ENCODE data around the gene LORICRIN.

DNA sequence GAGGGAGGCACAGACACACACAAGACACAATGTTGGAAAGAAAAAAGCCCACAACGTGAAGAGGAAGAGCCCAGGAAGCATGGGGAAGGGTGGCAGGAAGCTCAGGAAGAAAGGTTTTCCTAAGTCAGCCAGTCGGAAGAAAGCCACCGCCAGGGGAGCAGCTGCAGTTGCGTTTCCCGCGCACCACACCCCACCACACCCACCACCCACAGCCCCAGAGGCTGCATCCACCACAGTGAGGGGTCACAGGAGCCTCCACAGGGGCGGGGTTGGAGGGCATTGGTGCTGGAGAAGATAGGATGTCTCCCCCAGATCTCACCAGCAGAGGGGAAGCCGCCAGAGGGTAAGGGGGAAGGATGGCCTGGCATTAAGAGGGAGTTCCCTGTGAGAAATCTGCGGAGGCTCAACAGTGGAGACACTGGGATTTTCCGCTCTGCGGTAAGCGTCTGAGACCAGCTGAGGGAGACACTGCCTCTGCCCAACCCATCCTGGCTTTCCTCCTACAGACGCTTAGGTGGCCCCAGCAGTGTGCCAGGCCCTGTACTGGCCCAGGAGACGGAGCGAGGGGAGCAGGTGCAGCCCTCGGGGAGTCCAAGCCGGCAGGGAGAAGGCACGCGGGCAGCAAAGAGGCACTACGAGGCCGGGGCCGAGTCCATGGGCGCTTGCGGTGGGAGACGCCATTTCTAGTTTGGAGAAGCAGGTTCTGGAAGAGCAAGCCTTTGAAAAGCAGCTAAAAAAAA, 33.4 kb downstream of the LORICRIN start:
- TF ChIP-seq, protein P1, sequence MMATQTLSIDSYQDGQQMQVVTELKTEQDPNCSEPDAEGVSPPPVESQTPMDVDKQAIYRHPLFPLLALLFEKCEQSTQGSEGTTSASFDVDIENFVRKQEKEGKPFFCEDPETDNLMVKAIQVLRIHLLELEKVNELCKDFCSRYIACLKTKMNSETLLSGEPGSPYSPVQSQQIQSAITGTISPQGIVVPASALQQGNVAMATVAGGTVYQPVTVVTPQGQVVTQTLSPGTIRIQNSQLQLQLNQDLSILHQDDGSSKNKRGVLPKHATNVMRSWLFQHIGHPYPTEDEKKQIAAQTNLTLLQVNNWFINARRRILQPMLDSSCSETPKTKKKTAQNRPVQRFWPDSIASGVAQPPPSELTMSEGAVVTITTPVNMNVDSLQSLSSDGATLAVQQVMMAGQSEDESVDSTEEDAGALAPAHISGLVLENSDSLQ (IDR thresholded peaks at IDR 0.05), result no peak
- TF ChIP-seq NFRKB (IDR thresholded peaks at IDR 0.05) (no peak), LEF1 (IDR thresholded peaks at IDR 0.05; ENCODE audit: borderline replicate concordance) (no peak), CTBP1 (IDR thresholded peaks at IDR 0.05; ENCODE audit: borderline replicate concordance) (no peak), SP1 (IDR thresholded peaks at IDR 0.05) (no peak), BHLHE40 (IDR thresholded peaks at IDR 0.05; ENCODE audit: borderline replicate concordance) (no peak), ELF4 (IDR thresholded peaks at IDR 0.05) (no peak), SUZ12 (IDR thresholded peaks at IDR 0.05) (no peak)
